ENCODE data around the gene RALGDS. TPM values are rescaled to one million over a fixed set of nuclear protein-coding genes. Genes with fewer than 3 reads are reported as not detected.
"Not testable (repeated sequence)": the region's sequence is repeated elsewhere in the genome, so short reads cannot be mapped to it uniquely, and the experiment has no call there.

RALGDS gene
- total RNA-seq, 3 donors from 2014 or later = 38.3 to 59.4 (median 44.2) TPM

DNA sequence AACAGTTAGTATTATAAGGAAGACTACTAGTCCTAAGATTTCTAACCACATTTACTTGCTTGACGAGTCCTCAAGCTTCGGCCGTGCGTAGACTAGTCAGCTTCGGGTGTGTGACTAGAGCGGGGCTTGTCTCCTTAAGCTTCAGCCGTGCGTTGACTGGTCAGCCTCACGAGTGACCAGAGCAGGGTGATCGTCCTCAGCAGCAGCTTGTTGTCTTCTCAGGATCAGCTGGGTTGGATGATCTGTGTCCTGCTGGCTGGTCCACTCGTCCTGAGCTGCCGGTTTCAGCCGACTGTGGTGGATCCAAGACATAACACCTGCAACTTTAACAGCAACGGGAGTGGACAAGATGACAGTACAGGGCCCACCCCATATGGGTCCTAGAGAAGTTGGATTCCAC, 42.6 kb downstream of the RALGDS start:
- ATAC-seq (no peak), DNase-seq (no peak)
- no peak overlapping the region for H3K4me3 ChIP-seq
- no peaks in the 10 kb centered on the region for H3K9me3 ChIP-seq
- H3K4me1 ChIP-seq (ENCODE audit: low read depth) = peaks cover 5% of the 10 kb centered on the region
- TF ChIP-seq CTCF (IDR thresholded peaks at IDR 0.05) = no peak
- intact Hi-C loops (cut with DNase I, micrococcal nuclease) = no loop called here
- no peaks in the 10 kb centered on the region for H3K36me3 ChIP-seq (ENCODE audit: low read depth)

DNA sequence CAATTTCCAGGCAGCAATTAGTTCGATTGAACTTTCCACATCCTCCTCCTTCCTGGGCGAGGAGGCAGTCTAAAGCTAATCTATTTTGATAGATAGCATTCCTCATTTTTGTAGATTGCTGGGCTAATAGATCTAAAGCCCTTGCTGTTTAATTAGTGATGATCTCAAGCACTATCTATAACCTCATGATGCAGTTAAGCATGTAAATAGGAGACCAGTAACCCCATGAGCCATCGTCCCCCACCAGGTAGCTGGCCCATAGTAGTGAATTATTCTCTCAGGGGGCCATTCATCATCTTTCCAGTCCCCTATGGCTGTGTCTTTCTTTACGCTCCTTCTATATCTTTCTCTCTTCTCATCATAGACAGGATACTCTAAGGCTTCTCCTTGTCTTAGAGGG, 44.3 kb downstream of the RALGDS start:
- ATAC-seq = no peak
- TF ChIP-seq CTCF (IDR thresholded peaks at IDR 0.05) = no peak
- Histone ChIP-seq H3K36me3 (ENCODE audit: low read depth) (no peaks in the 10 kb centered on the region), H3K9me3 (no peaks in the 10 kb centered on the region), H3K4me1 (ENCODE audit: low read depth) (peaks cover under 1% of the 10 kb centered on the region), H3K4me3 (no peak overlapping the region)
- intact Hi-C loops (cut with DNase I, micrococcal nuclease) = no loop called here
- DNase-seq = no peak

GRCh38 chr9:133075925-133076630, 45.0 kb downstream of the RALGDS start:
- TF ChIP-seq CTCF (IDR thresholded peaks at IDR 0.05) = no peak

DNA sequence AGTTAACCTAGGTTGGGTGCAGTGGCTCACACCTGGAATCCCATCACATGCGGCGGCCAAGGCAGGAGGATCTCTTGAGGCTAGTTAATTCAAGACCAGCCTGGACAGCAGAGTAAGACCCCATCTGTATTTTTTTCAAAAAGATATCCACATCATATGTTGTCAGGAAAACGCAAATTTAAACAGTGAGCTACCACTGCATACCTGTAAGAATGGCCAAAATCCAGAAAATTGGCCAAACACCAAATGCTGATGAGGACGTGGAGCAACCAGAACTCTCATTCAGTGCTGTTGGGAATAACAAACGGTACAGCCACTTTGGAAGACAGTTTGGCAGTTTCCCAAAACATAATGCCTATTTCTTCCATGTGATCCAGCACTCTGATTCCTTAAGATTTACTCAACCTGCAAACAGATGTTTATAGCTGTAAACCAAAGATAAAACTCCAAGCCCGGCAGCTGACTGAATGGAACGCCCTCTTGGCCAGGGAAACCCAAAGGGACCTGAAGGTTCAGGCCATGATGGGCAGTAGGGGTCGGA, 46.9 kb downstream of the RALGDS start:
- no peak for TF ChIP-seq CTCF (IDR thresholded peaks at IDR 0.05)
- ATAC-seq (peak; percentile 25), DNase-seq (no peak)
- no peaks in the 10 kb centered on the region for H3K4me1 ChIP-seq (ENCODE audit: low read depth)
- no peaks in the 10 kb centered on the region for H3K9me3 ChIP-seq
- no peak overlapping the region for H3K4me3 ChIP-seq
- H3K36me3 ChIP-seq (ENCODE audit: low read depth) = no peaks in the 10 kb centered on the region
- intact Hi-C loops (cut with DNase I, micrococcal nuclease) = no loop called here

More at GRCh38 chr9:133075925-133076630, 45.0 kb downstream of the RALGDS start:
- intact Hi-C loops (cut with DNase I, micrococcal nuclease) = no loop called here
- no peak overlapping the region for H3K4me3 ChIP-seq
- DNase-seq (no peak), ATAC-seq (no peak)
- no peaks in the 10 kb centered on the region for H3K36me3 ChIP-seq (ENCODE audit: low read depth)
- no peaks in the 10 kb centered on the region for H3K9me3 ChIP-seq
- H3K4me1 ChIP-seq (ENCODE audit: low read depth) = no peaks in the 10 kb centered on the region

- Histone ChIP-seq H3K9me3 (no peaks in the 10 kb centered on the region), H3K36me3 (ENCODE audit: low read depth) (no peaks in the 10 kb centered on the region), H3K4me3 (no peak overlapping the region), H3K4me1 (ENCODE audit: low read depth) (no peaks in the 10 kb centered on the region)
- intact Hi-C loops (cut with DNase I, micrococcal nuclease) = no loop called here
- ATAC-seq (no peak), DNase-seq (no peak)
- no peak for TF ChIP-seq CTCF (IDR thresholded peaks at IDR 0.05)
Measured at GRCh38 chr9:133073086-133074014, 47.7 kb downstream of the RALGDS start.

- intact Hi-C loops (cut with DNase I, micrococcal nuclease); H3K4me1 ChIP-seq (ENCODE audit: low read depth); H3K36me3 ChIP-seq (ENCODE audit: low read depth); ATAC-seq; DNase-seq; H3K9me3 ChIP-seq; H3K4me3 ChIP-seq: not testable (repeated sequence)
Measured at GRCh38 chr9:133072210-133072609, 48.8 kb downstream of the RALGDS start.
